GM12878 (cell line): ENCODE results near the gene CXXC1.

ENCODE experiments used
- CREB1 ChIP-seq: IDR thresholded peaks from 2 replicates; pipeline ENCODE4 v1.6.1; 2012; ENCODE audit warnings: low read depth, mild to moderate bottlenecking, inconsistent platforms
- CTCF ChIP-seq, 3 experiments: IDR thresholded peaks in 2 of 3; conservative IDR thresholded peaks in 1 of 3; 2 replicates each; pipeline ENCODE4 v1.5.1; 2011; ENCODE audit warnings: low read depth in 3 of 3, low read length in 3 of 3, mild to moderate bottlenecking in 3 of 3, control low read depth in 2 of 3, moderate library complexity in 2 of 3, inconsistent platforms in 1 of 3, mixed read lengths in 1 of 3; ENCODE audit not compliant: control insufficient read depth in 2 of 3, insufficient read depth in 1 of 3; ENCODE audit errors: extremely low read depth in 1 of 3
- E2F4 ChIP-seq: IDR thresholded peaks from 2 replicates; pipeline ENCODE4 v1.6.1; 2012; ENCODE audit warnings: low read depth, low read length, improper control_type of control experiment
- EZH2 ChIP-seq: IDR thresholded peaks from 2 replicates; pipeline ENCODE4 v1.6.1; 2012; ENCODE audit warnings: low read depth, mild to moderate bottlenecking, control low read depth, inconsistent platforms, low read length, borderline replicate concordance; ENCODE audit not compliant: control insufficient read depth
- IRF3 ChIP-seq: fragments of 450-650 bp; IDR thresholded peaks from 2 replicates; pipeline ENCODE4 v1.6.1; 2014; ENCODE audit warnings: mild to moderate bottlenecking
- MAX ChIP-seq: IDR thresholded peaks from 2 replicates; pipeline ENCODE4 v1.6.1; 2012; ENCODE audit warnings: low read depth, low read length, improper control_type of control experiment
- MTA3 ChIP-seq: IDR thresholded peaks from 2 replicates; pipeline ENCODE4 v1.6.1; 2012; ENCODE audit warnings: low read length, inconsistent platforms, borderline replicate concordance
- POLR2AphosphoS5 ChIP-seq: IDR thresholded peaks from 2 replicates; pipeline ENCODE4 v1.6.1; 2011; ENCODE audit warnings: mild to moderate bottlenecking, low read length, inconsistent platforms
- RAD21 ChIP-seq: IDR thresholded peaks from 2 replicates; pipeline ENCODE4 v1.6.1; 2011; ENCODE audit warnings: mild to moderate bottlenecking, low read depth, low read length, moderate library complexity; ENCODE audit not compliant: insufficient read depth
- SPI1 ChIP-seq: IDR thresholded peaks from 2 replicates; pipeline ENCODE4 v1.6.1; 2011; ENCODE audit warnings: low read depth, mild to moderate bottlenecking, low read length, moderate library complexity, borderline replicate concordance; ENCODE audit not compliant: insufficient read depth
- TAF1 ChIP-seq: IDR thresholded peaks from 2 replicates; pipeline ENCODE4 v1.6.1; 2011; ENCODE audit warnings: mild to moderate bottlenecking, low read depth, low read length, borderline replicate concordance
- ZNF24 ChIP-seq: fragments of 450-650 bp; IDR thresholded peaks from 2 replicates; pipeline ENCODE4 v1.6.1; 2017; ENCODE audit warnings: antibody characterized with exemption, mild to moderate bottlenecking

GRCh38 chr18:50286391-50287027 lies 983 bp downstream of the CXXC1 start:
- TF ChIP-seq TAF1: no peak
- TF ChIP-seq MAX: no peak
- TF ChIP-seq CTCF (IDR thresholded peaks at IDR 0.05 in 2 of 3, conservative IDR thresholded peaks at IDR 0.05 in 1 of 3; ENCODE audit: control insufficient read depth in 2 of 3, extremely low read depth in 1 of 3, insufficient read depth in 1 of 3, low read depth in 3 of 3, low read length in 3 of 3): no peak
- no peak for TF ChIP-seq EZH2
- TF ChIP-seq ZNF24: no peak
- no peak for TF ChIP-seq CREB1
- no peak for TF ChIP-seq SPI1
- TF ChIP-seq IRF3: no peak
- no peak for TF ChIP-seq RAD21
- TF ChIP-seq POLR2AphosphoS5: no peak
- TF ChIP-seq E2F4: no peak
- TF ChIP-seq MTA3: no peak
